CD1c-positive myeloid dendritic cell (primary cell): ENCODE results near the gene ZFC3H1.
"Not testable (repeated sequence)": the region's sequence is repeated elsewhere in the genome, so short reads cannot be mapped to it uniquely, and the experiment has no call there.

Experiments used
- DNase-seq: peaks from one replicate; pipeline ENCODE4 v3.0.0-alpha.2; 2016; ENCODE audit errors: extremely low spot score

ZFC3H1 gene

GRCh38 chr12:71663561-71664410 lies at the start of gene ZFC3H1, which contains the start of gene THAP2:
TSS of gene ZFC3H1 (minus strand) at chr12:71663848. CDS start at chr12:71663610, 238 bp downstream.
TSS of gene THAP2 (plus strand) at chr12:71664301. CDS start at chr12:71664510, 209 bp downstream.
- peak; percentile 99 for DNase-seq

- DNase-seq: no peak
Measured at GRCh38 chr12:71710276-71711125, 46.9 kb upstream of the ZFC3H1 start.

- no peak for DNase-seq
Measured at GRCh38 chr12:71708658-71709057, 45.0 kb upstream of the ZFC3H1 start.

GRCh38 chr12:71704920-71705319 lies 41.3 kb upstream of the ZFC3H1 start:
- DNase-seq: no peak

GRCh38 chr12:71703206-71703605 lies 39.6 kb upstream of the ZFC3H1 start:
- no peak for DNase-seq

GRCh38 chr12:71702590-71702989 lies 38.9 kb upstream of the ZFC3H1 start:
- DNase-seq: no peak

- DNase-seq: not testable (repeated sequence)
Measured at GRCh38 chr12:71702181-71702580, 38.5 kb upstream of the ZFC3H1 start.

GRCh38 chr12:71695782-71696181 lies 32.1 kb upstream of the ZFC3H1 start:
- no peak for DNase-seq

GRCh38 chr12:71694099-71694820 lies 30.6 kb upstream of the ZFC3H1 start:
- no peak for DNase-seq

GRCh38 chr12:71693651-71694050 lies 30.0 kb upstream of the ZFC3H1 start:
- DNase-seq: not testable (repeated sequence)

- no peak for DNase-seq
Measured at GRCh38 chr12:71693126-71693525, 29.5 kb upstream of the ZFC3H1 start.

- DNase-seq: no peak
Measured at GRCh38 chr12:71691504-71692129, 28.0 kb upstream of the ZFC3H1 start.

- DNase-seq: no peak
Measured at GRCh38 chr12:71688961-71689570, 25.4 kb upstream of the ZFC3H1 start.

GRCh38 chr12:71687172-71687571 lies 23.5 kb upstream of the ZFC3H1 start:
- not testable (repeated sequence) for DNase-seq

GRCh38 chr12:71686658-71687025 lies 23.0 kb upstream of the ZFC3H1 start:
- peak; percentile 37 for DNase-seq

GRCh38 chr12:71685914-71686657 lies 22.4 kb upstream of the ZFC3H1 start, which contains the start of gene TMEM19:
TSS of gene TMEM19 (plus strand) at chr12:71686082. CDS start at chr12:71686681, 599 bp downstream.
- peak; percentile 95 for DNase-seq

- no peak for DNase-seq
Measured at GRCh38 chr12:71685312-71685906, 21.8 kb upstream of the ZFC3H1 start.

- peak; percentile 51 for DNase-seq
Measured at GRCh38 chr12:71684081-71684480, 20.4 kb upstream of the ZFC3H1 start.

GRCh38 chr12:71683633-71684032 lies 20.0 kb upstream of the ZFC3H1 start:
- no peak for DNase-seq

GRCh38 chr12:71682466-71682865 lies 18.8 kb upstream of the ZFC3H1 start:
- no peak for DNase-seq
